ENCODE measurements around the gene PDCD2L.
"Not testable (repeated sequence)": the region's sequence is repeated elsewhere in the genome, so short reads cannot be mapped to it uniquely, and the experiment has no call there.

The PDCD2L gene, protein sequence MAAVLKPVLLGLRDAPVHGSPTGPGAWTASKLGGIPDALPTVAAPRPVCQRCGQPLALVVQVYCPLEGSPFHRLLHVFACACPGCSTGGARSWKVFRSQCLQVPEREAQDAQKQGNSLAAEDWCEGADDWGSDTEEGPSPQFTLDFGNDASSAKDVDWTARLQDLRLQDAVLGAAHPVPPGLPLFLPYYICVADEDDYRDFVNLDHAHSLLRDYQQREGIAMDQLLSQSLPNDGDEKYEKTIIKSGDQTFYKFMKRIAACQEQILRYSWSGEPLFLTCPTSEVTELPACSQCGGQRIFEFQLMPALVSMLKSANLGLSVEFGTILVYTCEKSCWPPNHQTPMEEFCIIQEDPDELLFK

DNA sequence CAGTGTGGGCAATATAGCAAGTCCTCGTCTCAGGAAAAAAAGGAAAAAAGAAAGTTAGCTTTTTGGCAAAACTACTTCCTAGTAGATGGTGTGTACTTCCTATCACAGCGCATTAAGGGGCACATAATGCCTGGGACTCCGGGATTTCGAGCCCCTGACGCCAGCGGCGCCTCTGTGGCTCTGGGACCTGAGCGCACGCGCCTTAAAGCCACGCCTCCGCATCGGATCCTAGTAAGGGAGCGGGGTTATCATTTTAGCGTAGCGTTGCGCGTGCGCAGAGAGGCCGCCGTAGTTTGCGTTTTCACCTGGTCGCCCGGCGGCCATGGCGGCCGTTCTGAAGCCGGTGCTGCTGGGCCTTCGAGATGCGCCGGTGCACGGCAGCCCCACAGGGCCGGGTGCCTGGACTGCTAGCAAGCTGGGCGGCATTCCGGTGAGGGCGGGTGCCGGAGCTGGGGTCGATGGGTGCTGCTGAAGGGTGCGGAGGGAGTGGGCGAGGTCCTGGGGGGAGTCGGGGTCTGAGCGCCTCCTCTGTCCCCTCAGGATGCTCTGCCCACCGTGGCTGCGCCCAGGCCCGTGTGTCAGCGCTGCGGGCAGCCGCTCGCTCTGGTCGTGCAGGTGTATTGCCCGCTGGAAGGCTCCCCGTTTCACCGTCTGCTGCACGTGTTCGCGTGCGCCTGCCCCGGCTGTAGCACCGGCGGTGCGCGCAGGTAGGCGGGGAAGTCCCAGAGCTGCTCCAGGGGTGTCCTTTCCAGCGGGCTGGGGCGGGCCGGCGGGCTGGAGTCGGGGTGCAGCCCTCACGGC lies at the start of gene PDCD2L:
Gene PDCD2L (plus strand): TSS at position 291 of the 801 bp plus-strand sequence. CDS start 32 bp downstream, at position 323.
- DNase-seq (ENCODE audit: low spot score), result peak; percentile 92

DNA sequence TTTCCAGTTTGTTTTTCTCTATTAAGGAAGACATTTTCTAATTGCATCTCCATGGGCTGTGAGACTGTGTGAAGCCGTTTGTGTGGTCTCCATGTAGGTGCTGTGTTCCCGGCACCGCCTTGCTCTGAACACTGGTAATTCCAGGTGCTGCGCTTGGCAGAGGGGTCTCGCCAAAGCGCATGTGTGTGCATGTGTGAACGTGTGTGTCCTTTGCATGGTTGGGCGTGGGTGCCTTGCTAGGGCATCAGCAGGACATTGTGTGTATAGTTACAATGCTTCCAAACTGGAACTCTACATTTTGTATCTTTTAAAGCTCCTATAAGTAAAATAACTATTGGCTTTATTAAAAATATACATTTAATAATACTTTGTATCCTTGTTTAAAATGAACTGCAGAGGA lies 49.0 kb upstream of the PDCD2L start:
- DNase-seq (ENCODE audit: low spot score), result no peak

DNA sequence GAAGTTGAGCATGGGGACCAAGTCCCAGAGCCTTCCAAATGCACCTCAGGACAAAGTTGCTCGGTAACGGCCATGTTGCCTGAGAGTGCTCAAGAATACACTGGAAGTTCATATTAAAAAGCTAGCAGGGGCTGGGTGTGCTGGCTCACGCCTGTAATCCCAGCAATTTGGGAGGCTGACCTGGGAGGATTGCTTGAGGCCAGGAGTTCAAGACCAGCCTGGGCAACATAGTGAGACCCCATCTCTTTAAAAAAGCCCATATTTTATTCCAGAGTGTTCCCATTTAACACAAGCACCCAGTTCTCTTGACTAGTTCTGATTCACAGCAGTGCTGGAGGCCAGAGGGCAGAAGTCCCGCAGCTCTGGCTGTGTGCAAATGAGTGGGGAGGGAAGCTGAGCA lies 47.3 kb upstream of the PDCD2L start:
- DNase-seq (ENCODE audit: low spot score), result no peak

DNA sequence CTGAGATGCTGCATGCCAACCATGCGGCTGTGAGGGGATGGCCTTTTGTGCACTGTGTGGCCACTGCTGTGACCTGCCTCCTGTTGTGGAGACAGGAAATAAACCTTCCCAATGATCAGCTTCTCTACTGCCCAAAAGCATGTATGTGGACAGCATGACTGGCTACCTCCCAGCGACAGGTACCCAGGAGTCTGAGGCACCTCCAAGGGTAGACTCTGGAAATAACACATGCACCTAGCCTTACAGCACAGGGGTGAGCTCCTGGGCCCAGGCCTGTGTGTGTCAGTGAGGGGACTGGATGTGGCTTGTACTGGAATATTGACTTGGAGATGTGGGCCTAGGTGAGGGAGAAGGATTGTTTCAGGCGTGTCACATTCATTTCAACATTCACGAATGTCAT lies 46.8 kb upstream of the PDCD2L start:
- DNase-seq (ENCODE audit: low spot score), result no peak

DNA sequence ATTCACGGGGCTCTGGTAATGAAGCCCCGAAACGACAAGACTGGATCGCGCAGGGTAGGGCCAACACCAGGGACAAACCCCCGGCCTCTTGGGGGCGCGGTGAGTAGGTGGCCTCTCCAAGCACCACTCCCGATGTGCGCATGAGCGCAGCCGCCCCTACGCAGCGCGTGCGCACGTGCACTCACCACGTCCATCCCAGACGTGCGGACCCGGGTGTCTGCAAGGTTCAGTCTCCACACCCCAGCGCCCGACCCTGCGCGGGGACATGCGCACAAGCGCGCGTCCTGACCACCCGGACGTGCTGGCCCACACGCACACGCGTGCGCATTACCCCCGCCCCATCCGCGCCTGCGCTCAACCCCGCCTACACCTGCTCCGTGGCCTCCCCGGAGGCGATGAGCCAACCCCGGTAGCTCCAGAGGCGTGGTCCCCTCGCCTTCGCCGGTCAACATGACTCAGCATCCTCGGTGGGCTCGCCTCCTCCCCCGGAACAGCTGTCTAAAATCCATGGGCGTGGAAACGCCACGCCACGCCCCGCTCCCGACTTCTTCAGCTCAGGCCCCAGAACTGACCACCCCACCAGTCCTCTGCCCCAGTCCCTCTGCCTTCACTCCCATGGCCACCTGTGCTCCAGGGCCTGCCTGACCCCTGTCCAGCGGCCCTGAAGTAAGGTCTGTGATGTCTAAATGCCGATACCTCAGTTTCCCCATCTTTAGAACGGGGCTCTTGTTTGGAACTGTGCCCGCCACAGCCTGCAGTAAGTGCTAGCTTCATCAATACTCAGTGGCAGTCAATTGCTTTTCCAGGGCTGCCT lies 44.9 kb upstream of the PDCD2L start:
- DNase-seq (ENCODE audit: low spot score), result peak; percentile 97

DNA sequence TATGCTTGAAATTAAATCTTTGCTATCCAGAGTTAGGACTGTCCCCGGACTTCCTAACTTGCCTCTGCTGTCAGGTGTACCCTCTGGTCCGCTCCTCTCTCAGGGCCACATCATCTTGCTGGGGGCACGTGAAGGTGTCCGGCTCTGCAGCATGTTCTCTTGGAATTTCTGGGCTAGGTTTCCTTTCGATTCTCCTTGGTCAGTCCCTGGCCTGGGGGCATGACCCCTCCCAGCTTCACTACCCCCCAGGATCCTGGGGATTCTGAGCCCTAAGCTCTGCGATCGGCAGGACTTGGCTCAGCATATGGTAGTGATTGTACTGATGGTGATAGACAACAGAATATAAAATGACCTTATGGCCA lies 44.3 kb upstream of the PDCD2L start:
- DNase-seq (ENCODE audit: low spot score), result no peak

DNA sequence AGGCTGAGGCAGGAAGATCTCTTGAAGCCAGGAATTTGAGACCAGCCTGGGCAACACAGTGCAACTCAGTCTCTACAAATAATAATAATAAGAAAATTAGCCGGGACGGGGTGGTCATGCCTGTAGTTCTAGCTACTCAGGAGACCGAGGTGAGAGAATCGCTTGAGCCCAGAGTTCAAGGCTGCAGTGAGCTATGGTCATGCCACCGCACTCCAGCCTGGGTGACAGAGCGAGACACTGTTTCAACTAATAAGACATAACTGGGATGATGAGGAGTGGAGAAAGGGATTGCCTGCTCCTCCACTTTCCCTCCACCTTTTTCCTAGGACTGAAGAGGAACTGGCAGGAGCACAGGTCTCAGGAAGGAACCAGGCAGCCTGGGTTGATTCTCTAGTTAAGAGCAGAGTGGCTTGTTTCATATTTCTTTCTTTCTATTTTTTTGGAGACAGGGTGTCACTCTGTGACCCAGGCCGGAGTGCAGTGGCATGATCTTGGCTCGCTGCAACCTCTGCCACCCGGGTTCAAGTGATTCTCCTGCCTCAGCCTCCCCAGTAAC lies 43.8 kb upstream of the PDCD2L start:
- no peak for DNase-seq (ENCODE audit: low spot score)

DNA sequence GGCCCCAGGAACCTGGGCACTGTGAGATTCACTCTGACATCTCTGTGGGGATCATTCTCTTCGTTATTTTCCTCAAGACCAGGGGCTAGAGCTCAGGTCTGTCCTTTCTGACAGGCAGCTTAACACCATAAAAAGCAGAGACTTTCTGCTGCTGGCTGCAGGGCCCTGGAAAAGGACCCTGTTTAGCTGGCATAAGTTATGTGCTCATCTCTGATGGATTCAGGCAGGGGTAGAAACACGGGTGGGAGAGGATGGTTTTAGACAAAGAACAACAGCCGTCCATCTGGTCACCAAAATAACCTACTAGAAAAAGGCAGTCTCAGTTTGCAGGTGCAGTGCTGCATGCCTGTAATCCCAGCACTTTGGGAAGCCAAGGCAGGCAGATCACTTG lies 41.5 kb upstream of the PDCD2L start:
- no peak for DNase-seq (ENCODE audit: low spot score)

DNA sequence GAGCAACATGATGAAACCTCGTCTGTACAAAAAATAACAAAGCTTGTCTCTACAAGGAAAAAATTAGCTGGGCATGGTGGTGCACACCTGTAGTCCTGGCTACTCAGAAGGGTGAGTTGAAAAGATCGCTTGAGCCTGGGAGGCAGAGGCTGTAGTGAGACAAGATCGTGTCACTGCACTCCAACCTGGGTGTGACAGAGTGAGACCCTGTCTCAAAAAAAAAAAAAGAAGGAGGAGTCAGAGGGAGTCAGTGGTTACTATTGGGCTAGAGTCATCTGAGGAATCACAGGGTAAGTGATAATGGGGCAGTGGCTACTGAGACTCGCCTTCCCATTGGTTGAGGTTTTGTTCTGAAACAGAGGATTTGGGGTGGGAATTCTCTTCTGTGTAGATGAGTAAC lies 41.1 kb upstream of the PDCD2L start:
- no peak for DNase-seq (ENCODE audit: low spot score)

DNA sequence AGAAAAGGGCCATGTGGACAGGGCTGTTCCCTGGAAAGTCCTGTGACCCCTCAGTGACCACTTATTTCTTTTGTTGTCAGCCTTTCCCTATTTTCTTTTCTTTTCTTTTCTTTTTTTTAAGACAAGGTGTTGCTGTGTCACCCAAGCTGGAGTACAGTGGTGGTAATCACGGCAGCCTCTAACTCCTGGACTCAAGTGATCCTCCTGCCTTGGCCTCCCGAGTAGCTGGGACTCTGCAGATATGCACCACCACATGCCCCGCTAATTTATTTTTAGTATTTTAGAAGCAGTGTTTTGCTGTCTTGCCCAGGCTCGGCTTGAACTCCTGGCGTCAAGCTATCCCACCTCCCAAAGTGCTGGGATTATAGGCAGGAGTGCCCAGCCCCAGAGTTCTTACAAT lies 40.3 kb upstream of the PDCD2L start:
- no peak for DNase-seq (ENCODE audit: low spot score)

DNA sequence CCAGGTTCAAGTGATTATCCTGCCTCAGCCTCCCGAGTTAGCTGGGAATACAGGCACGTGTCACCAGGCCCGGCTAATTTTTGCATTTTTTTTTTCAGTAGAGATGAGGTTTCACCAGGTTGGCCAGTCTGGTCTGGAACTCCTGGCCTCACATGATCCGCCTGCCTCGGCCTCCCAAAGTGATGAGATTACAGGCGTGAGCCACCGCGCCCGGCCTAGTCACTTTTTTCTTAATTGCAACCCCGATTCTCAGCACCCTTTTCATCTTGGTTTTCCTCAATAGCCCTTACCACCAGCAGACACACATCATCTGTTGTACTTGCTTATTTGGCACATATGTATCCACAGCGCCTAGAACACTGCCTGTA lies 39.8 kb upstream of the PDCD2L start:
- no peak for DNase-seq (ENCODE audit: low spot score)

DNA sequence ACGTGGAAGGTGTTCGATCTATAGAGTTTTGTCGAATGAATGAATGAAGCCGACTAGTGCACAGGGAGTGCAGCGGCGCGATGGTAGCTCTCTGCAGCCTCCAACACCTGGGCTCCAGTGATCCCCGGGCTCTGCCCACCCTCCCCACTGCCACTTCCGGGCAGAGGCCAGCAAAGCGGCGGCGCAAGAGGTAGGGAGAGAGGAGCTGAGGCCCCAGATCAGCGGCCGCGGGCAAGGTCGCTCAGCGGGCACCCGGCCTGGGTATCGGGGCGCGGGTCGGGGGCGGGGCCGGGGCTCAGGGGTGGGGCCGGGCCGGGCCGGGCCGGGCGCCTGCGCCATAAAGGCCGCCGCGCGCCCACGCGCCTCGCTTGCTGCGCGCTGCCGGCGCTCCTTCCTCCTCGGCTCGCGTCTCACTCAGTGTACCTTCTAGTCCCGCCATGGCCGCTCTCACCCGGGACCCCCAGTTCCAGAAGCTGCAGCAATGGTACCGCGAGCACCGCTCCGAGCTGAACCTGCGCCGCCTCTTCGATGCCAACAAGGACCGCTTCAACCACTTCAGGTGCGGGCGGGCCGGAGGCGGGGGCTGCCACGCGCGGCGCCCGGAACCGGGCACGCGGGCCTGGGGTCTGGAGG lies 39.3 kb upstream of the PDCD2L start, which contains the start of gene GPI:
Gene GPI (plus strand): TSS at position 367 of the 633 bp plus-strand sequence. CDS start 71 bp downstream, at position 438.
- peak; percentile 70 for DNase-seq (ENCODE audit: low spot score)

DNA sequence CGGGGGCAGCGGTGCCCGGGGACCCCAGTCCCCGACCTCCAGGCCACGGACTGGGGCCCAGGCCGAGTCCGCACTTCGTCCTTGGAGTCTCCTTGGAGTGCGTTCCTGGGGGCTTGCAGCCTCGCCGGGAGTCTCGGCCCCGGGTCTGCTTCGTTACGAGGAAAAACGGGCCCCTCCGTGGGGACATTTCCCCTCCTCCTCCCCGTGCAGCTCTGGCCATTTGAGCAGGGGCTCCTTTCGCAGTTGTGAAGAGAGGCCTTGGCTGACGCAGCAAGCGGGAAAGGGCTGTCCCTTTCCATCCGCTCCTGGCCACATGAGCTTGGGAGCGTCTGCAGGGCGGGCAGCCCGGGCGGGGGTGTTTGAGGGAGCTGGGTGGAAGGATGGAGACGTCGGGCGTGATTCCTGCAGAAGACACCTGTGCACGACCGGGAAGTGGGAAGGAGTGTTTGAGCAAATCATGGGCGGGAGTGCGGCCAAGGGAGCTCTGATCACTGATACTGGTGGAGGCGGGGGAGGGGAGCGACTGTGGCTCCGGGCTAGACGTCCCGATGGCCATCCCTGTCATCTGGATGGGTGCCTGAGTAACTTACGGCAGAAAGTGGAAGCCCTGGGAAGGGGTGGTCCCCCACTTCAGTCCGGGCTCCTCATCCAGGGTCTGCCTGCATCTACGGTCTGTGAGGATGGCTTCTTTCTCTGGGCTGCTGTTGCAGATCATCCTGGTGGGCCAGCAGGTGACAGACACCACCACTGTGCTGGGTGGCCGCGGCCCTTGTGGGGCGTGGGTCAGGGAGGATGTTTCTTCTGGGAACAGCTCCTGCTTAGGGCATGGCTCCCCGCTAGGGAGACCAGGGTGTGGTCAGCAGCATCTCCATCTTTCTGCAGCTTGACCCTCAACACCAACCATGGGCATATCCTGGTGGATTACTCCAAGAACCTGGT lies 38.5 kb upstream of the PDCD2L start:
- DNase-seq (ENCODE audit: low spot score), result peak; percentile 48

DNA sequence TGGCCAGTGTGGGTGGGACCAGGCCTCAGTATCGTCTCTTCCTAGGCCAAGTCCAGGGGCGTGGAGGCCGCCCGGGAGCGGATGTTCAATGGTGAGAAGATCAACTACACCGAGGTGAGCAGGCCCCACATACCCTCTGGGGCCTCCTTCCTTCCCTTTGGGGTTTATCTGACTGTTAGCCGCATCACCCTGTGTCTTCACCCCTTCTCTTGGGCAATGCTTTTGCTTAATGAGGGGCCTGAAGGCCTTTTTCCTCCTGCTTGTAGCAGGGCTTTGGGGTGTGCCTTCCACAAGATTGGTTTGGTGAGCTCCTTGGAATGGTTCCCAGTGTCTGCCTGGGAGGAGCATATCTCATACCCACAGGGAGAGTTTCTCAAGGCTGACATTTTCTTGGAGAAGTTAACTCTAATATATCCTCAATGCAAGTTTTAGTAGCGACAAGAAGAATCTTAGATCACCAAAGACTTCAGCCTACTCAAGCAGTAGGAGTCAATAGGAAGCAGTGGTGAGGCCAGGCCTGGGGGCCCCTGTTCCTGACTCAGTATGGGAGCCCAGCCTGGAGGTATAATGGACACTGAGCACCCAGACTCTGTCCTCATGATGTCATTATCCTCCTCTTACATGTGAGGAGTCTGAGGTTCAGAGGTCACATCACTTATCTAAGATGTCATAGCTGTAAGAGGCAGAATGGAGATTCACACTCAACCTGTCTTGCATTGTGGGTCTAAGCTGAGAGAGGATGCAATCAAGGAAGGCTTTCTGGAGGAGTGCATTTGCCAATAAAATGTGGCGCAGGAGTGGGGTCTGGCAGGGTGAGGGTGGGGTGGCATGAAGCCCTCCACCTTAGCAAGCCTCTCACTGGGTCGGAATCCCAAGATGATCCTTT lies 37.2 kb upstream of the PDCD2L start:
- peak; percentile 29 for DNase-seq (ENCODE audit: low spot score)

DNA sequence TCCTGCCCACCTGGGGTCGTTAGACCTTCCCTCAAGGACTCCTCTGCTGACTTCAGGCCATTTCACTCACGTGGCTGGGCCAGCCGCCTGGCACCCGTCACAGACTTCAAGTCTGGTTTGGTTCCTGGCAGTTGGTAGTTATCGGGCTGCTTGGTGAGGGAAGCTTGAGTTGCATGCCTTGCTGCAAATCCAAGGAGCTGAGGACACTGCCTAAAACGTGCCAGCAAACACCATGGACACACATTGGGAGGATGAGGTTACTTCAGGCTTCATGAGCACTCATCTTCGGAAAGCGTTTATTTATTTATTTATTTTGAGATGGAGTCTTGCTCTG lies 36.6 kb upstream of the PDCD2L start:
- DNase-seq (ENCODE audit: low spot score), result no peak

DNA sequence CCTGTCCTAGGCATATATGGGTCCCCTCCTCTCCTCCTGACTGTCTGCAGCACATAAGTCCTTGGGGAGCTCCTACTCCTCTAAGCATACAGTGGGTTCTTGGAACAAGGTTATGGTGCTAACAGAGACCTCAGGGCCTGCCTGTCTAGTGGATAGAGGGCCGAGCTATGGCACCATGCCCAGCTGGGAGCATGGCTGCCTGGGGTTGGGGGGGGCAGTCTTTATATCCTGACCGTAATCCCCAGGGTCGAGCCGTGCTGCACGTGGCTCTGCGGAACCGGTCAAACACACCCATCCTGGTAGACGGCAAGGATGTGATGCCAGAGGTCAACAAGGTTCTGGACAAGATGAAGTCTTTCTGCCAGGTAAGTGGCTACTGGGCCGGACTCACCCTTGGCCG lies 35.9 kb upstream of the PDCD2L start:
- DNase-seq (ENCODE audit: low spot score), result no peak

DNA sequence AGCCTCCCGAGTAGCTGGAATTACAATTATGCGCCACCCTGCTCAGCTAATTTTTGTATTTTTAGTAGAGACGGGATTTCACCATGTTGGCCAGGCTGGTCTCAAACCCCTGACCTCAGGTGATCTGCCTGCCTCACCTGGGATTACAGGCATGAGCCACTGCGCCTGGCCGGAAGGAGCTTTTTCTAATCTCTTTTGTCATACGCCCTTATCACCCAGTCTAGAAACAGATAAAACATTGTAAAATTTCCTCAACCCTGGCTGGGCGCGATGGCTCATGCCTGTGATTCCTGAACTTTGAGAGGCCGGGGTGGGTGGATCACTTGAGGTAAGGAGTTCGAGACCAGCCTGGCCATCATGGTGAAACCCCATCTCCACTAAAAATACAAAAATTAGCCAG lies 35.0 kb upstream of the PDCD2L start:
- not testable (repeated sequence) for DNase-seq (ENCODE audit: low spot score)

DNA sequence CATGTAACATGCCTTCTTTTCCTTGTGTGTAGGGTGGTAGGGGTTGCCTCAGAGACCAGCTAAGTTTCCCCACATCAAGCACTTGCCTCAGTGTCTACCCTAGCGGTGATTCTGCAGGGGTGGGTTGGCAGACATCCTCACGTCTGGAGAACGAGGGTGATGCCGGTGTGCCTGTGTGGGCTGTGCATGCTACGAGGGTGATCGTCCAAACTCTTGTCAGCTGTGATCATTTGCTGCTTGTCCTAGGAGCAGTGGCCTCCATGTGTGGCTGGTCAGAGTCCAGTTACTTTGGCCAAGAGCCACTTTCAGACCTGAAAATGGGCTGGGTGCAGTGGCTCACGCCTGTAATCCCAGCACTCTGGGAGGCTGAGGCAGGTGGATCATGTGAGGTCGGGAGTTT lies 34.1 kb upstream of the PDCD2L start:
- DNase-seq (ENCODE audit: low spot score), result no peak

DNA sequence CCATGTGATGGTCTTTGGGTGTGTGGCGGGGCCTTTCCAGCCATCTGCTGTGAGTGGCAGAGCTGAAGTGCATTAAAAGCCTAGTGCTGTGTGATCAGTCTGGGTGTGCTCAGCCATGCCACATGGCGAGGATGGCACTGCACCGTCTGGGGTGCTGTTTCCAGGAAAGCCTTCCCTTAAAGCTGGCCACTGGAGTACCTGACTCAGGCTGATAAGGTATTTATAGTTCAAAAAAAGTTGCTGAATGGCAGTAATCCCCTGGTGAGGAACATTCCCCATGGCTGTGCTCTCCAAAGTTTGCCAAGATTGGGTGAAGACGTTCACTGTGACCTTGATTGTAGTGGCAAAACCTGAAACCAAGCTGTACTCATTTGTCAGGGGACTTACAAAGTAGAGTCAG lies 33.2 kb upstream of the PDCD2L start:
- no peak for DNase-seq (ENCODE audit: low spot score)
